GM23338 (cell line): ENCODE results near the gene DPYD.

Experiments
- CREB1 ChIP-seq: fragments of 250-450 bp; sonication (Bioruptor Pico); IDR thresholded peaks from 2 replicates; pipeline ENCODE4 v1.5.0; 2020; ENCODE audit warnings: low read depth, mild to moderate bottlenecking, moderate library complexity
- EZH2 ChIP-seq: fragments of 200-600 bp; sonication (generic); IDR thresholded peaks from one replicate; pipeline ENCODE4 v1.8.0; 2017; ENCODE audit warnings: antibody characterized with exemption, mild to moderate bottlenecking, low read depth; ENCODE audit not compliant: unreplicated experiment
- EZH2phosphoT487 ChIP-seq: fragments of 200-600 bp; sonication (generic); IDR thresholded peaks from one replicate; pipeline ENCODE4 v1.8.1; 2018; ENCODE audit warnings: antibody characterized with exemption; ENCODE audit not compliant: unreplicated experiment
- JUNB ChIP-seq: IDR thresholded peaks from one replicate; pipeline ENCODE4 v1.6.1; 2016; ENCODE audit warnings: antibody characterized with exemption; ENCODE audit not compliant: unreplicated experiment
- NANOG ChIP-seq: IDR thresholded peaks from 2 replicates; pipeline ENCODE4 v1.6.1; 2016; ENCODE audit warnings: antibody characterized with exemption, borderline replicate concordance
- POLR2AphosphoS5 ChIP-seq: IDR thresholded peaks from 2 replicates; pipeline ENCODE4 v1.6.1; 2016; ENCODE audit warnings: antibody characterized with exemption, low read depth
- REST ChIP-seq: IDR thresholded peaks from one replicate; pipeline ENCODE4 v1.6.1; 2018; ENCODE audit warnings: antibody characterized with exemption; ENCODE audit not compliant: unreplicated experiment
- STAT1 ChIP-seq: IDR thresholded peaks from one replicate; pipeline ENCODE4 v1.6.1; 2016; ENCODE audit warnings: antibody characterized with exemption; ENCODE audit not compliant: unreplicated experiment
- TF ChIP-seq, protein P1 (sequence below), 2 experiments: fragments of 200-600 bp in 1 of 2; sonication (generic) in 1 of 2; conservative IDR thresholded peaks; 2 replicates each; pipeline versions ENCODE4 v1.5.1 to v1.6.1; 2016 to 2017; ENCODE audit warnings: antibody characterized with exemption in 2 of 2, low read depth in 2 of 2, mild to moderate bottlenecking in 2 of 2, moderate library complexity in 1 of 2

GRCh38 chr1:97740891-97741290 is 179.9 kb downstream of the DPYD start:
- no peak for TF ChIP-seq REST
- TF ChIP-seq, protein P1, sequence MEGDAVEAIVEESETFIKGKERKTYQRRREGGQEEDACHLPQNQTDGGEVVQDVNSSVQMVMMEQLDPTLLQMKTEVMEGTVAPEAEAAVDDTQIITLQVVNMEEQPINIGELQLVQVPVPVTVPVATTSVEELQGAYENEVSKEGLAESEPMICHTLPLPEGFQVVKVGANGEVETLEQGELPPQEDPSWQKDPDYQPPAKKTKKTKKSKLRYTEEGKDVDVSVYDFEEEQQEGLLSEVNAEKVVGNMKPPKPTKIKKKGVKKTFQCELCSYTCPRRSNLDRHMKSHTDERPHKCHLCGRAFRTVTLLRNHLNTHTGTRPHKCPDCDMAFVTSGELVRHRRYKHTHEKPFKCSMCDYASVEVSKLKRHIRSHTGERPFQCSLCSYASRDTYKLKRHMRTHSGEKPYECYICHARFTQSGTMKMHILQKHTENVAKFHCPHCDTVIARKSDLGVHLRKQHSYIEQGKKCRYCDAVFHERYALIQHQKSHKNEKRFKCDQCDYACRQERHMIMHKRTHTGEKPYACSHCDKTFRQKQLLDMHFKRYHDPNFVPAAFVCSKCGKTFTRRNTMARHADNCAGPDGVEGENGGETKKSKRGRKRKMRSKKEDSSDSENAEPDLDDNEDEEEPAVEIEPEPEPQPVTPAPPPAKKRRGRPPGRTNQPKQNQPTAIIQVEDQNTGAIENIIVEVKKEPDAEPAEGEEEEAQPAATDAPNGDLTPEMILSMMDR (conservative IDR thresholded peaks at IDR 0.05; ENCODE audit: low read depth in 2 of 2): no peak
- no peak for TF ChIP-seq EZH2
- TF ChIP-seq POLR2AphosphoS5: no peak
- TF ChIP-seq EZH2phosphoT487: no peak
- TF ChIP-seq STAT1: no peak
- no peak for TF ChIP-seq NANOG
- no peak for TF ChIP-seq CREB1 (CRISPR knock-in tag)
- no peak for TF ChIP-seq JUNB
